ENCODE results near the gene IRS4.

The IRS4 gene

GRCh38 chrX:108736509-108737479, at the start of gene IRS4:
TSS of gene IRS4 (minus strand) at chrX:108736563.
- Histone ChIP-seq H3K9me3 (ENCODE audit: severe bottlenecking) (no peaks in the 10 kb centered on the region), H3K27ac (ENCODE audit: poor library complexity, severe bottlenecking) (no peak within 1 kb of the TSS), H3K4me1 (ENCODE audit: insufficient read depth, poor library complexity, severe bottlenecking) (no peaks in the 10 kb centered on the region), H3K4me3 (ENCODE audit: severe bottlenecking) (peak within 1 kb of the TSS; percentile 22), H3K27me3 (ENCODE audit: insufficient read depth, poor library complexity, severe bottlenecking) (peaks cover 89% of the 10 kb centered on the region), H3K36me3 (ENCODE audit: low read depth) (no peaks in the 10 kb centered on the region)
- TF ChIP-seq CTCF (IDR thresholded peaks at IDR 0.05; ENCODE audit: poor library complexity, severe bottlenecking): no peak
- ATAC-seq (ENCODE audit: low read depth) (peak; percentile 56), DNase-seq (ENCODE audit: low spot score) (peak; percentile 28)

GRCh38 chrX:108772549-108772948, 36.2 kb upstream of the IRS4 start:
- no peaks in the 10 kb centered on the region for H3K9me3 ChIP-seq (ENCODE audit: severe bottlenecking)
- no peaks in the 10 kb centered on the region for H3K27me3 ChIP-seq (ENCODE audit: insufficient read depth, poor library complexity, severe bottlenecking)
- no peak for TF ChIP-seq CTCF (IDR thresholded peaks at IDR 0.05; ENCODE audit: poor library complexity, severe bottlenecking)
- H3K36me3 ChIP-seq (ENCODE audit: low read depth): no peaks in the 10 kb centered on the region
- no peak for DNase-seq (ENCODE audit: low spot score)
- no peak overlapping the region for H3K27ac ChIP-seq (ENCODE audit: poor library complexity, severe bottlenecking)
- H3K4me1 ChIP-seq (ENCODE audit: insufficient read depth, poor library complexity, severe bottlenecking): no peaks in the 10 kb centered on the region
- no peak overlapping the region for H3K4me3 ChIP-seq (ENCODE audit: severe bottlenecking)
- ATAC-seq (ENCODE audit: low read depth): no peak

DNA sequence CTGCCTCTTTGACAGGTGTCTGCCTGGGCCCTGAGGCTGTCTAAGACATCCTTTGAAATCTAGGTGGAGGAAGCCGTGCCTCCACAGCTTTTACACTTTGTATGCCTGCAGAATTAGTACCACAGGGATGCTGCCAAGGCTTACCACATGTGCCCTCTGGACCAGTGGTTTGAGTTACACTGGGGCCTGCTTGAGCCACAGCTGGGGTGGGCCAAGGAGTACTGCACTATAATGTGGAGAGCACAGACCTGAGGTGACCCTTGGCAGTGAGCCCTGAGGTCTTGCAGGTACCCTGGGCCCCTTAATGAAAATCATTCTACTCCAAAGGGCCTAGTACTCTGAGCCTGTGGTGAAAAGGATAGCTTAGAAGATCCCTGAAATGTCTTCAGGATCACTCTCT, 27.2 kb upstream of the IRS4 start:
- Histone ChIP-seq H3K27me3 (ENCODE audit: insufficient read depth, poor library complexity, severe bottlenecking) (no peaks in the 10 kb centered on the region), H3K4me1 (ENCODE audit: insufficient read depth, poor library complexity, severe bottlenecking) (no peaks in the 10 kb centered on the region), H3K27ac (ENCODE audit: poor library complexity, severe bottlenecking) (no peak overlapping the region), H3K9me3 (ENCODE audit: severe bottlenecking) (no peaks in the 10 kb centered on the region), H3K36me3 (ENCODE audit: low read depth) (no peaks in the 10 kb centered on the region), H3K4me3 (ENCODE audit: severe bottlenecking) (no peak overlapping the region)
- TF ChIP-seq CTCF (IDR thresholded peaks at IDR 0.05; ENCODE audit: poor library complexity, severe bottlenecking): no peak
- ATAC-seq (ENCODE audit: low read depth): no peak
- no peak for DNase-seq (ENCODE audit: low spot score)

DNA sequence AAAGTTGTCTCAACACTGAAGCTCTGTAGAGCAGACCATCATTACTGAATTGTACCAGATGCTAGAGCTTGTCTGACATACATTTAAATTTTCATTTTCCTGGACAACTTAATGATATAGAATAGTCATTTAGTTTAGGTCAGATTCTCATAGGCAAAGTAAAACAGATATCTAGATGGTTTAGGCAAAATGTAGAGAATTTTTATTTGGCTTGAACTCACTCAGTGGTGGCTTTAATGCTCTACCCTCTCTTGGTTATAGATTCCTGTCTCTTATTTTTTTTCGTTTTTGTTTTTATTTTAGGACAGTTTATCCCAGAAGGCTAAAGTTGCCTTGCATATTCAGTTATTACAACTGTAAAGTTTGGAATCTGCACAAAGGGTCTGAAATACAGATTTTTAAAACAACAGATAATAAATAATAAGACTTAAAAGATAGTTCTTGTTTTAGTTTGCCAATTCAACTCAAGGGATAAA, 4.0 kb upstream of the IRS4 start:
- Histone ChIP-seq H3K27ac (ENCODE audit: poor library complexity, severe bottlenecking) (no peak overlapping the region), H3K4me3 (ENCODE audit: severe bottlenecking) (no peak overlapping the region), H3K4me1 (ENCODE audit: insufficient read depth, poor library complexity, severe bottlenecking) (no peaks in the 10 kb centered on the region), H3K9me3 (ENCODE audit: severe bottlenecking) (no peaks in the 10 kb centered on the region), H3K27me3 (ENCODE audit: insufficient read depth, poor library complexity, severe bottlenecking) (peaks cover 54% of the 10 kb centered on the region), H3K36me3 (ENCODE audit: low read depth) (no peaks in the 10 kb centered on the region)
- TF ChIP-seq CTCF (IDR thresholded peaks at IDR 0.05; ENCODE audit: poor library complexity, severe bottlenecking): no peak
- ATAC-seq (ENCODE audit: low read depth): no peak
- no peak for DNase-seq (ENCODE audit: low spot score)

DNA sequence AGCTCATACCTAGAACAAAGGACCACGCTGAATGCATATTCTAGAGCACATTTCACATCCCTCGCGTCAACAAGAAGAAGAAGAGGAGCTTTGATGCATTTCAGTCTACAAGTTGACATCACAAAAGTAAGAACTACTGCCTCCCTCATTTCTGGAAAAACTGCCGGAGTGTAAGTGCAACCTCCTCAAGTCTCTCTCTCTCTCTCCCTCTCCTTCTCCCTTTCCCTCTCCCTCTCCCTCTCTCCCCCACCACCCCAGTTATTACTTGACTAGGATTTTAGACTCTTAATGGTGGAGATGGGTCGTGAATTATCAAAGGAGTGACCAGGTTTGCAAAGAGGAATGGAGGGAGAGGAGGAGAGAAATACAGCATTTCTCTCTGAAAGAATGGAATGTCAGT, 1.4 kb upstream of the IRS4 start:
- DNase-seq (ENCODE audit: low spot score) (no peak), ATAC-seq (ENCODE audit: low read depth) (no peak)
- no peaks in the 10 kb centered on the region for H3K36me3 ChIP-seq (ENCODE audit: low read depth)
- no peak overlapping the region for H3K27ac ChIP-seq (ENCODE audit: poor library complexity, severe bottlenecking)
- H3K4me1 ChIP-seq (ENCODE audit: insufficient read depth, poor library complexity, severe bottlenecking): no peaks in the 10 kb centered on the region
- peaks cover 80% of the 10 kb centered on the region for H3K27me3 ChIP-seq (ENCODE audit: insufficient read depth, poor library complexity, severe bottlenecking)
- no peaks in the 10 kb centered on the region for H3K9me3 ChIP-seq (ENCODE audit: severe bottlenecking)
- no peak overlapping the region for H3K4me3 ChIP-seq (ENCODE audit: severe bottlenecking)
- no peak for TF ChIP-seq CTCF (IDR thresholded peaks at IDR 0.05; ENCODE audit: poor library complexity, severe bottlenecking)
